Activated naive CD8-positive, alpha-beta T cell (primary cell): Measurements from ENCODE around the gene SBF1.

Source experiments
- H3K27ac Mint-ChIP-seq: one replicate; pipeline ENCODE4 v1.8.0; 2021; ENCODE audit warnings: mixed read lengths
- H3K27me3 Mint-ChIP-seq: one replicate; pipeline ENCODE4 v1.8.0; 2021; ENCODE audit warnings: mixed read lengths
- H3K36me3 Mint-ChIP-seq: one replicate; pipeline ENCODE4 v1.8.0; 2021; ENCODE audit warnings: mixed read lengths
- H3K4me1 Mint-ChIP-seq: one replicate; pipeline ENCODE4 v1.8.0; 2021; ENCODE audit warnings: low read depth, mixed read lengths
- H3K4me3 Mint-ChIP-seq: one replicate; pipeline ENCODE4 v1.8.0; 2021; ENCODE audit warnings: mild to moderate bottlenecking, mixed read lengths
- H3K9me3 Mint-ChIP-seq: one replicate; pipeline ENCODE4 v1.8.0; 2021; ENCODE audit warnings: low read depth, mixed read lengths

Gene SBF1

DNA sequence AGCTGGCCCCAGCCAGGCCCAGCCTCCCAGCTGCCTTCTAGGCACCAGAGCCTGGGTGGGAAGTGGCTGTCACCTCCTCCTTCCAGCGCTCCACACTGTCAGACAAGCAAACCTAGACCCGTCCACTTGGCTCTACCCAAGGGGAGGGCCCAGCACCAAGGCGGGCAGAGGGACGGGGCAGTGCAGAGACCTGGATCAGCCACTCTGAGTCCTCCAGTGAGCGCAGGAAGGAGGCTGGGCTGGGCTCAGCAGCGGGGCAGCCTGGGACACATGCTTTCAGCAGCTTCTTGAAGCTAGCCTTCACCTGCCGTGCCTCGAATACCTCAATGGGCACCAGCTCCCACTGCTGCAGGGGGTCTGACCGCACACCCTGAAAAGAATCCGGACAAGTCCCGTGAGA lies 18.8 kb downstream of the SBF1 start:
- Mint-ChIP-seq H3K27ac (peak overlapping the region; percentile 50), H3K9me3 (no peaks in the 10 kb centered on the region), H3K4me1 (peaks cover 13% of the 10 kb centered on the region), H3K36me3 (peaks cover 2% of the 10 kb centered on the region), H3K4me3 (no peak overlapping the region), H3K27me3 (no peaks in the 10 kb centered on the region)

DNA sequence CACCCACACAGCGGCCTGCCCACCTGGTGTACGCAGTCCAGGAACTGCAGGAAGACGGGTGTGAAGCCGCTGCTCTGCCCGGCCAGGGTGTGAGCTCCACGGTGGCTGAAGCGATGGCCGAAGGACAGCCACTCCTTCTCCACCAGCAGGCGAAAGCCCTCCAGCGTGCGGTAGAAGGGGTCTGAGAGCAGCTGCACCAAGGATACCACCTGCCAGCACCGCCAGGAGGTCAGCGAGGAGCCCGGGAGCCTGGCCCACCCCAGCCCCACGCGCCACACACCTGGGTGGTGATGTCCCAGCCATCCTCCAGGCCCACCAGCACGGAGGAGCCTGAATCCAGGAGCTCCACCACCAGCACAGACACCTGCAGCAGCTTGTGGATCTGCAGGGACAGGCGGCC lies 19.6 kb downstream of the SBF1 start:
- Mint-ChIP-seq H3K36me3 (peaks cover 5% of the 10 kb centered on the region), H3K27me3 (no peaks in the 10 kb centered on the region), H3K9me3 (no peaks in the 10 kb centered on the region), H3K27ac (no peak overlapping the region), H3K4me1 (peaks cover 15% of the 10 kb centered on the region), H3K4me3 (no peak overlapping the region)

DNA sequence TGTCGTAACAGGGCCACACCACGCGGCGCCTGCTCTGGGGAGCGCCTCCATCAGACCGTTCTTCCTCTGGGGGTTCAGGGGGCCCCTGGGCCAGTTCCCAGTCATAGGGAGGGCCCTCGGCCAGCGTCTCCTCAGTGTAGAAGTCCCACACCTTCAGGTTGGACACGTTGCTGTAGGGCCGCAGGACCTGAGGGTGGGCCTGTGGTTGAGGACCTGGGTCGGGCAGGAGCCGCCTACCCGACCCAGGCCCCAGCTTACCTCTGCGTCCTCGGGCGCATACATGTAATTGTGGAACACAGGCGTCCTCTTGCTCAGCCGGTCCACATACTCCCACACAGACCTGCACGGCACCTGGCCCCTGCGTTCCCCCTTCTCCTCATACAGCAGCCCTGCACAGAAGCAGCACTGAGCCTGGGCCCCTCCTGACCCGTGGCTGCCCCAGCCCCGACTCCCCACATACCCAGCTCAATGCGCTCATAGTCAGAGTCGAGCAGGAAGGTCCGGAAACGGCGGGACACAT lies 20.2 kb downstream of the SBF1 start:
- peaks cover 5% of the 10 kb centered on the region for H3K36me3 Mint-ChIP-seq
- H3K9me3 Mint-ChIP-seq, result no peaks in the 10 kb centered on the region
- no peak overlapping the region for H3K27ac Mint-ChIP-seq
- H3K4me1 Mint-ChIP-seq, result peaks cover 18% of the 10 kb centered on the region
- no peak overlapping the region for H3K4me3 Mint-ChIP-seq
- H3K27me3 Mint-ChIP-seq, result no peaks in the 10 kb centered on the region

GRCh38 chr22:50452649-50453048 lies 22.2 kb downstream of the SBF1 start:
- Mint-ChIP-seq H3K27me3 (no peaks in the 10 kb centered on the region), H3K9me3 (no peaks in the 10 kb centered on the region), H3K27ac (peak overlapping the region; percentile 78), H3K36me3 (peaks cover 5% of the 10 kb centered on the region), H3K4me3 (no peak overlapping the region), H3K4me1 (peaks cover 21% of the 10 kb centered on the region)

GRCh38 chr22:50447576-50448551 lies 27.0 kb downstream of the SBF1 start:
- no peak overlapping the region for H3K27ac Mint-ChIP-seq
- no peaks in the 10 kb centered on the region for H3K9me3 Mint-ChIP-seq
- no peak overlapping the region for H3K4me3 Mint-ChIP-seq
- peaks cover 5% of the 10 kb centered on the region for H3K36me3 Mint-ChIP-seq
- peaks cover 36% of the 10 kb centered on the region for H3K4me1 Mint-ChIP-seq
- H3K27me3 Mint-ChIP-seq, result no peaks in the 10 kb centered on the region

- H3K9me3 Mint-ChIP-seq, result no peaks in the 10 kb centered on the region
Measured at GRCh38 chr22:50446708-50447575, 27.9 kb downstream of the SBF1 start.

GRCh38 chr22:50445880-50446707 lies 28.7 kb downstream of the SBF1 start:
- Mint-ChIP-seq H3K27ac (peak overlapping the region; percentile 81), H3K4me3 (no peak overlapping the region), H3K36me3 (peaks cover 2% of the 10 kb centered on the region), H3K4me1 (peaks cover 29% of the 10 kb centered on the region), H3K9me3 (no peaks in the 10 kb centered on the region), H3K27me3 (no peaks in the 10 kb centered on the region)

More at GRCh38 chr22:50446708-50447575, 27.9 kb downstream of the SBF1 start:
- H3K36me3 Mint-ChIP-seq, result peaks cover 2% of the 10 kb centered on the region
- H3K4me3 Mint-ChIP-seq, result no peak overlapping the region
- no peak overlapping the region for H3K27ac Mint-ChIP-seq
- no peaks in the 10 kb centered on the region for H3K27me3 Mint-ChIP-seq
- peaks cover 33% of the 10 kb centered on the region for H3K4me1 Mint-ChIP-seq

DNA sequence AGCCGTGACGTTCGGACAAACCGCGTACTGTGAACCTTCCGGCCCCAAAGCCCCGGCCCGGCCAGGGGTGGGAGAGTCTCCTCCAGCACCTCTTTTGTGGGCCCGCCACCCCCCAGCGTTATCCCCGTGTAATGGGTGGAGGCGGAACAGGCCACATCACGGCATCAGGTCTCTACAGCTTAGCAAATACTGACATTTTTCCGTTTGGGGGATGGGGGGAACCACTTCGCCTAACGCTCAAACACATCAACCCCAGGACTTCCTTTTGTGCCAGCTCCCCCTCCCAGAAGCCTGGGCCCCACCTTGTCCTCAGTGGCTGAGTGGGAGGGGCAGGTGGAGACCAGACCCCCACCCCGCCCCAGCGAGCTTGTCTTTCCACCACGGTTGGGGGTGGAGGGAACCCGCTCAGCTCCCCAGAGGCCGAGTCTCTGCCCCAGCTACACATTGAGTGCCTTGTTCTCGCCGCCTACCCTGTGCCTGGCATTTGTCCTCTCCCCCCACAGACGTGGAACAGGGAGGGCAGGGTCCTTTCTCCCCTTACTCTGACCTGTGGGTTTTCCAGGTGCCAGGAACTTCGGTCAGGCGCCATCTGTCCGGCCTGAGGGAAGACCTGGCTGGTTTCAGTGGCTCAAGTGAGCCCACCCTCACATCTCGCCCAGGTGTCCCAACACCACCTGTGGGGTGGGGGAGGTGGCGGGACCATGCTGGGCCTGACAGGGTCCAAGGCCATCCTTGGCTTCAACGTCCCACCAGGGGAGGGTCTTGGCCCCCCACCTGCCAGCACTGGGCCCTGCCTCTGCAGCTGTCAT lies 29.6 kb downstream of the SBF1 start:
- Mint-ChIP-seq H3K27ac (peak overlapping the region; percentile 81), H3K4me3 (peak overlapping the region; percentile 46), H3K9me3 (no peaks in the 10 kb centered on the region), H3K4me1 (peaks cover 27% of the 10 kb centered on the region), H3K27me3 (no peaks in the 10 kb centered on the region), H3K36me3 (no peaks in the 10 kb centered on the region)

GRCh38 chr22:50444663-50445062 lies 30.2 kb downstream of the SBF1 start:
- Mint-ChIP-seq H3K27me3 (no peaks in the 10 kb centered on the region), H3K9me3 (no peaks in the 10 kb centered on the region), H3K4me3 (peak overlapping the region; percentile 7), H3K36me3 (no peaks in the 10 kb centered on the region), H3K27ac (peak overlapping the region; percentile 81), H3K4me1 (peaks cover 24% of the 10 kb centered on the region)

- Mint-ChIP-seq H3K27ac (no peak overlapping the region), H3K4me1 (peaks cover 22% of the 10 kb centered on the region), H3K4me3 (no peak overlapping the region), H3K27me3 (no peaks in the 10 kb centered on the region), H3K9me3 (no peaks in the 10 kb centered on the region), H3K36me3 (no peaks in the 10 kb centered on the region)
Measured at GRCh38 chr22:50443801-50444625, 30.8 kb downstream of the SBF1 start.

DNA sequence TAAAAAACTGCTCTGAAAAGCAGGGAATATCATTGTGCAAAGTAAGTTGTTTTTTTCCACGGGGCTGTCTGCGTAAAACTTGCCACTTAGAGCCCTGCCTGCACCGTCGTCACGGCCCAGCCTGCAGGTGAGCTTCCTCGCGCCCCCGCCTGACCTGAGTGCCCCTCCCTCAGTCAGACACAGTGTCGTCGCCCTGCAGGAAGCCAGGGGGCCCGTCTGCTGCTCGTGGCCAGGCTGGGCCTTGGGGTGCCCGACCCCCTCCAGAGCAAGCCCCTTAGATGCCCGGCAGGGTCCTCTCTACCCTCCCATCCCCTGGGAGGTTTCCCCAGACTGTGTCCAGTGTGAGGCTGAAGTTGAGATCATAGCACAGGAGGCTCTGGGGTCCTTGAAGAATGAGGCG lies 31.6 kb downstream of the SBF1 start:
- no peaks in the 10 kb centered on the region for H3K36me3 Mint-ChIP-seq
- no peaks in the 10 kb centered on the region for H3K27me3 Mint-ChIP-seq
- H3K4me3 Mint-ChIP-seq, result no peak overlapping the region
- peak overlapping the region; percentile 85 for H3K27ac Mint-ChIP-seq
- peaks cover 20% of the 10 kb centered on the region for H3K4me1 Mint-ChIP-seq
- H3K9me3 Mint-ChIP-seq, result no peaks in the 10 kb centered on the region

- no peak overlapping the region for H3K4me3 Mint-ChIP-seq
- no peaks in the 10 kb centered on the region for H3K9me3 Mint-ChIP-seq
- H3K27ac Mint-ChIP-seq, result no peak overlapping the region
- H3K36me3 Mint-ChIP-seq, result no peaks in the 10 kb centered on the region
- no peaks in the 10 kb centered on the region for H3K27me3 Mint-ChIP-seq
- peaks cover 20% of the 10 kb centered on the region for H3K4me1 Mint-ChIP-seq
Measured at GRCh38 chr22:50441428-50441993, 33.3 kb downstream of the SBF1 start.
